ENCODE measurements around the gene AGFG1. TPM values are rescaled to one million over a fixed set of nuclear protein-coding genes. Genes with fewer than 3 reads are reported as not detected.
"Not testable (repeated sequence)": the region's sequence is repeated elsewhere in the genome, so short reads cannot be mapped to it uniquely, and the experiment has no call there.

AGFG1 gene
- total RNA-seq, 1 donor from 2014 or later = 73.0 TPM

DNA sequence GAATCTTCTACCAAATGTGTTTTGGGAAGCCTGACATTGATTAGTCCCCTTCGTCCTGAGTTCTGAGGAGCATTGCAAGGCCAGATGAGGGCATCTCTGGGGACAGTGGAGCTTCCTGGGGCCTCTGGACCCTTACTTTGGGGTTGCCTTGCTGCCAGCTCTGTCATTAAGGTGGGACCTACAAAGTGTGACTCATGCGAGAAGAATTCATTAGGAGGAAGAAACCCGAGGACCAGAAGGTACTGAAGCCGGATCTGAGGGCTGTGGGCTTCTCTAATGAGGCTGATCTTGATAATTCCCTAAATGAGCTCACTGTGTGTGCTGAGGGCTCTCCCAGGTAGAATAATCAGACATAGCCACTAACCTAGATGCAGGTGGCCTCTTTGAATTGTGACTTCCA is 126.0 kb downstream of the AGFG1 start:
- DNase-seq (ENCODE audit: low spot score in 2 of 2) = no peak
- FAIRE-seq = no peak

DNA sequence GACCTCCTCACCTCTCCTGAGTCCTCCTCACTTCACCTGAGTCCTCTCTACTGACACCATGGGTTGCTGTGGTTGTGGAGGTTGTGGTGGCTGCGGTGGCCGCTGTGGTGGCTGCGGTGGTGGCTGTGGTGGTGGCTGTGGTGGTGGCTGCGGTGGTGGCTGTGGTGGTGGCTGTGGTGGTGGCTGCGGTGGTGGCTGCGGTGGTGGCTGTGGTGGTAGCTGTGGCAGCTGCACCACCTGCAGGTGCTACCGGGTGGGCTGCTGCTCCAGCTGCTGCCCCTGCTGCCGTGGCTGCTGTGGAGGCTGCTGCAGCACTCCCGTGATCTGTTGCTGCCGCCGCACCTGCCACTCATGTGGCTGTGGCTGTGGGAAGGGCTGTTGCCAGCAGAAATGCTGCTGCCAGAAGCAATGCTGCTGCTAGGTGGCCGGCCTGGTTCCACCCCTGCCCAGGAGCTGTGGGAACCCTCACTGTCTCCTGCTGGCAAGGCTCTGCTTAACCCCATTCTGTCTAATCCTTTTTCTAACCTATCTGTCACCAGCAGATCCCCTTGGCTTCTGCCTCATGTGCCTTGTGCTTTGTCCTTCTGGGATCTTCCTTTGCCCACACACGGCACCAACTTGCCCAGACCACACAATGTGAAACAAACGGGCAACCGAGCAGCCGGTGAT is 127.0 kb downstream of the AGFG1 start, which contains the start of gene SCYGR2:
TSS of gene SCYGR2 (plus strand) at position 59 of the 669 bp plus-strand sequence. CDS start at position 59, 0 bp downstream.
- not testable (repeated sequence) for FAIRE-seq; DNase-seq (ENCODE audit: low spot score in 2 of 2)

DNA sequence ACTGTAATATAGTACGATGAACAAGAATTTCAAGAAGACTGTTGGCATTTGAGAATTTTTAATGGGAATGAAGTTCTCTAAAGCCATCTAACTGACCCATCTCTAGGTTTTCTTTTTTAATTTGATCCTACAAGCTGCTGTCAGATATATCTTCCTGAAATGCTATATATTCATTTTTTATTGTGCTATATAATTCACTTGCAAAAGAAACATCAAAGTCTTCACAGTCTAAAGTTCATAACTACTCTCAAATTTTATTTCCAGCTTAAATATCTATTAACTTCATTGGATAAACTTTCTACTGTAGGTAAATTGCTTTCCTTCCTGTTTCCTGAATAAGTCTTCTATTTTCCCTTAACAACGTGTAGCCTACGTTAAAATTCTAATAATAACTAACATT is 130.4 kb downstream of the AGFG1 start:
- DNase-seq (ENCODE audit: low spot score in 2 of 2) (no peak), FAIRE-seq (no peak)

DNA sequence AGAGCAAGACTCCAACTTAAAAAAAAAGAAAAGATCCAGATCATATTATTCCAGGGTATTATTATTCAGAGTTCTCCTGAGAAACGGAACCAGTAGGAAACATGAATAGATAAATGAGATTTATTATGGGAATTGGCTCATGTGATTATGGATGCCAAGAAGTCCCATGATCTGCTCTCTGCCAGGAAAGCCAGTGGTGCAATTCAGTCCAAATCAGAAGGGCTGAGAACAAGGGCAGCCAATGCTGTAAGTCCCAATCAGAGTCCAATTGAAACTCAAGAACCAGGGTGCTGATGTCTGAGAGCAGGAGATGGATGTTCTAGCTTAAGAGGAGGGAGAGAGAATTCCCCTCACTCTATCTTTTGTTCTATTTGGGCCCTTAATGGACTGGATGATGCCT is 134.5 kb downstream of the AGFG1 start:
- FAIRE-seq = no peak
- DNase-seq (ENCODE audit: low spot score in 2 of 2) = no peak

DNA sequence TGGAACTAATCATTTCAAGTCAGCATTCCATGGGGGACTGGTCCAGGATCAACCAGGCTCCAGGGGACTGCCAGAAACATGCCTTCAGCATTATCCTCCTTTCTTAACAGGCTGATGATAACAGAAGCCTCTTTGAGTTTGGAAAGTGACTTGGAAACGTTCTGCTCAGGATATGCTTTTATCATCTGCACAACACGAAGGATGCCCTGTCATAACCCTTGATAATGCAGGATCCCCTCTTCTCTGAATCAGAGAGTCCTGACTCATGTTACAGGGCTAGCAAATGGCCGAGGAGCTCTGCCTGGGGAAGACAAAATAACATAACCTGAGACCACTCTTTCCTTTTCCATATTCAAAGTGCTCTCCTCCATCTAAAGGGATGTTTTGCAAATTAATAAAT is 136.0 kb downstream of the AGFG1 start:
- DNase-seq (ENCODE audit: low spot score in 2 of 2) (no peak), FAIRE-seq (no peak)

DNA sequence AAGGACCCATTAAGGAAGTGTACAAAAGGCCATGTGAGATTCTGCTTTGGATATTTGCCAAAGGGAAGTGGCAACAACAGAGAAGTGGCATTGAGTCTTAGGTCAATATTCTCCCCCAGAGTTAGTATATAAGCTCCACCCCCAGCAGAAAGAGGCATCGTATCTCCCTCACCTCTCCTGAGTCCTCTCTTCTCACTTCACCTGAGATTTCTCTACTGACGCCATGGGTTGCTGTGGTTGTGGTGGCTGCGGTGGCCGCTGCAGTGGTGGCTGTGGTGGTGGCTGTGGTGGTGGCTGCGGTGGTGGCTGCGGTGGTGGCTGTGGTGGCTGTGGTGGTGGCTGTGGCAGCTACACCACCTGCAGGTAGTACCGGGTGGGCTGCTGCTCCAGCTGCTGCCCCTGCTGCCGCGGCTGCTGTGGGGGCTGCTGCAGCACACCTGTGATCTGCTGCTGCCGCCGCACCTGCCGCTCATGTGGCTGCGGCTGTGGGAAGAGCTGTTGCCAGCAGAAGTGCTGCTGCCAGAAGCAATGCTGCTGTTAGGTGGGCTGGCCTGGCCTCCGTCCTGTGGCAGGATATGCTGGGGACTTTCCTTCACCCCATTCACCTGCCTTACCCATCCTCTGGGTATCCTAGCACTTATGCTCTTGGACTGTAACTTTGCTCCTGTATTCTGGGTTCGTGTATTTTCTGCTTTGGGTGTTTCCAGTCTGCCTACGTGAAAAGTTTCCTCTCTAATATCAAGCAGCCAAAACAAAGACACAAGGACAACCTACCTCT is 136.8 kb downstream of the AGFG1 start:
- FAIRE-seq (no peak), DNase-seq (ENCODE audit: low spot score in 2 of 2) (no peak)

DNA sequence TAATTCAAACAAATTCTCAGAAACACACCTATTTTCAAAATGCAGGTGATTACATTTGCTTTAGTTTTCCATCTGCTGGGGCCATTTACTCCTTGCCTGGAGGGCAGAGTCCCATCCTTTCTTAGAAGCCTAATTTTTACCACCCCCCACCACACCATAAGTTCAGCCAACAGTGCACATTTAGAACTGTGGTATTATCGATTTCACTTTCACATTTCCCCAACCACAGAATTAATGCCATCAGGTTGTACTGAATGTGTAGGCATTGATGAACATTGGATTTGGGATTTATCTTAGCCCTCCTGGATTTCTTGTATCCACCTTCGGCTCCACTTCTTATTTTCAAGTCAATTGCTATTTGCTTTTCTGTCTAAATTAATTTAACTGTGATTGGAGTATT is 138.2 kb downstream of the AGFG1 start:
- DNase-seq (ENCODE audit: low spot score in 2 of 2) (no peak), FAIRE-seq (no peak)

Other genes starting within 250 kb of the AGFG1 start
- gene MFF, start 146.9 kb upstream of the AGFG1 start, total RNA-seq = 110 TPM
- gene TM4SF20, start 92.8 kb upstream of the AGFG1 start, total RNA-seq = not detected
- gene SCYGR1, start 84.2 kb upstream of the AGFG1 start, total RNA-seq = not detected
- gene SCYGR2, start 126.7 kb downstream of the AGFG1 start, total RNA-seq = not detected
- not detected for gene SCYGR3, start 142.7 kb downstream of the AGFG1 start, total RNA-seq
- gene SCYGR4, start 145.3 kb downstream of the AGFG1 start, total RNA-seq = not detected
- not detected for gene SCYGR5, start 194.6 kb downstream of the AGFG1 start, total RNA-seq
- 2.0 TPM for gene SLC19A3, start 245.9 kb downstream of the AGFG1 start, total RNA-seq